PC-9 (cell line): Measurements from ENCODE around the gene ATAD2B. TPM values are rescaled to one million over a fixed set of nuclear protein-coding genes. Genes with fewer than 3 reads are reported as not detected.

Experiments
- BruUV-seq: library from RNA; stranded (reverse); fragments of 400-500 nt; replicated peaks from 2 replicates; lab custom pipeline; 2021; lab: Mats Ljungman, UMichigan
- CTCF ChIA-PET: fragments of 300-600 bp; sonication (Branson Sonifier 250); formaldehyde crosslinking; loops from one replicate; lab custom pipeline; 2022; ENCODE audit warnings: antibody characterized with exemption; lab: Charles Lee
- POLR2A ChIA-PET: fragments of 300-600 bp; sonication (Branson Sonifier 250); formaldehyde crosslinking; loops from one replicate; lab custom pipeline; 2022; ENCODE audit warnings: antibody characterized with exemption; ENCODE audit not compliant: unreplicated experiment; lab: Charles Lee
- DNase-seq, 2 experiments: peaks; one replicate each; pipeline versions ENCODE4 v3.0.0 to v3.0.0-alpha.2; 2015 to 2022; ENCODE audit warnings: mixed read lengths in 1 of 2
- H2AFZ ChIP-seq: fragments of 200-600 bp; sonication (generic); 2 replicates; pipeline ENCODE4 v1.8.1; 2017; ENCODE audit warnings: antibody characterized with exemption
- H3F3A ChIP-seq: fragments of 200-600 bp; sonication (generic); 2 replicates; pipeline ENCODE4 v1.8.1; 2017; ENCODE audit warnings: antibody characterized with exemption, mild to moderate bottlenecking, low read depth; ENCODE audit not compliant: insufficient read depth
- H3K27ac ChIP-seq: fragments of 200-600 bp; sonication (generic); 2 replicates; pipeline ENCODE4 v1.6.1; 2016; ENCODE audit warnings: mixed run types
- H3K27me3 ChIP-seq: fragments of 200-600 bp; sonication (generic); 2 replicates; pipeline ENCODE4 v1.6.1; 2016; ENCODE audit warnings: low read depth, mixed run types; ENCODE audit not compliant: insufficient read depth
- H3K36me3 ChIP-seq: fragments of 200-600 bp; sonication (generic); 2 replicates; pipeline ENCODE4 v1.6.1; 2016; ENCODE audit warnings: low read depth, mixed run types
- H3K4me1 ChIP-seq: fragments of 200-600 bp; sonication (generic); replicated peaks from 2 replicates; pipeline ENCODE4 v1.6.1; 2016; ENCODE audit warnings: mixed run types; ENCODE audit not compliant: insufficient read depth
- H3K4me2 ChIP-seq: fragments of 200-600 bp; sonication (generic); 2 replicates; pipeline ENCODE4 v1.6.1; 2017; ENCODE audit warnings: mixed run types
- H3K4me3 ChIP-seq: fragments of 200-600 bp; sonication (generic); 2 replicates; pipeline ENCODE4 v1.6.1; 2016; ENCODE audit warnings: mixed run types
- H3K79me2 ChIP-seq: fragments of 200-600 bp; sonication (generic); 2 replicates; pipeline ENCODE4 v1.6.1; 2017; ENCODE audit warnings: low read depth, mixed run types
- H3K9me2 ChIP-seq: fragments of 200-600 bp; sonication (generic); 2 replicates; pipeline ENCODE4 v1.8.1; 2017; ENCODE audit warnings: mild to moderate bottlenecking; ENCODE audit not compliant: insufficient read depth
- H3K9me3 ChIP-seq: fragments of 200-600 bp; sonication (generic); 2 replicates; pipeline ENCODE4 v1.8.1; 2016; ENCODE audit warnings: low read depth; ENCODE audit not compliant: insufficient read depth
- H4K20me1 ChIP-seq: fragments of 200-600 bp; sonication (generic); 2 replicates; pipeline ENCODE4 v1.8.1; 2017; ENCODE audit not compliant: insufficient read depth
- CTCF ChIP-seq: fragments of 200-600 bp; sonication (generic); conservative IDR thresholded peaks from 2 replicates; pipeline ENCODE4 v1.6.1; 2017; ENCODE audit warnings: mixed run types, antibody characterized with exemption, mild to moderate bottlenecking, moderate library complexity
- EZH2 ChIP-seq: fragments of 200-600 bp; sonication (generic); IDR thresholded peaks from 2 replicates; pipeline ENCODE4 v1.8.0; 2017; ENCODE audit warnings: antibody characterized with exemption, low read depth
- intact Hi-C: fragments of 100-400 bp; cut with micrococcal nuclease; formaldehyde crosslinking; loops from one replicate; pipeline ENCODE4 v1.10.0; 2022; ENCODE audit not compliant: unreplicated experiment
- total RNA-seq: library from RNA; stranded (reverse); gene quantifications from 2 replicates; pipeline ENCODE4 v1.2.3, GENCODE V29; 2021

ATAD2B gene
- total RNA-seq, 1 experiment from 2014 or later = 12.6 TPM

- POLR2A ChIA-PET = no interaction called here
These were observed 154.9 kb downstream of the ATAD2B start for GRCh38 chr2:23772056-23772455.

GRCh38 chr2:23769364-23769763, 157.6 kb downstream of the ATAD2B start:
- Histone ChIP-seq H3K4me3 (no peak overlapping the region), H3K9me3 (peaks cover 2% of the 10 kb centered on the region; the same call in 1 of the 2 replicates), H3K4me2 (no peak overlapping the region), H3K9me2 (no peaks in the 10 kb centered on the region), H3K27me3 (no peaks in the 10 kb centered on the region), H4K20me1 (no peaks in the 10 kb centered on the region), H3K36me3 (0 out of 2 replicates have a peak, but pooled peaks cover 10% of the 10 kb centered on the region), H3K79me2 (no peaks in the 10 kb centered on the region), H3K4me1 (no peaks in the 10 kb centered on the region), H2AFZ (no peak overlapping the region), H3K27ac (no peak overlapping the region), H3F3A (no peaks in the 10 kb centered on the region)
- BruUV-seq = no TSS peak
- DNase-seq = no peak
- TF ChIP-seq CTCF = no peak
- no peak for TF ChIP-seq EZH2
- CTCF ChIA-PET = no interaction called here
- POLR2A ChIA-PET = no interaction called here
- intact Hi-C loops = no loop called here

More at GRCh38 chr2:23772056-23772455, 154.9 kb downstream of the ATAD2B start:
- no peaks in the 10 kb centered on the region for H3K4me1 ChIP-seq
- intact Hi-C loops = no loop called here
- no peak overlapping the region for H3K4me2 ChIP-seq
- H2AFZ ChIP-seq = no peak overlapping the region
- no peaks in the 10 kb centered on the region for H3F3A ChIP-seq
- no peaks in the 10 kb centered on the region for H4K20me1 ChIP-seq
- DNase-seq = no peak
- H3K27ac ChIP-seq = no peak overlapping the region
- H3K36me3 ChIP-seq = 0 out of 2 replicates have a peak, but pooled peaks cover 10% of the 10 kb centered on the region
- H3K4me3 ChIP-seq = no peak overlapping the region
- no peaks in the 10 kb centered on the region for H3K9me2 ChIP-seq
- TF ChIP-seq CTCF = no peak
- TF ChIP-seq EZH2 = no peak
- no TSS peak for BruUV-seq
- CTCF ChIA-PET = no interaction called here
- H3K79me2 ChIP-seq = no peaks in the 10 kb centered on the region
- no peaks in the 10 kb centered on the region for H3K27me3 ChIP-seq
- peaks cover 2% of the 10 kb centered on the region; the same call in 1 of the 2 replicates for H3K9me3 ChIP-seq

- no peaks in the 10 kb centered on the region for H3F3A ChIP-seq
- no peak overlapping the region for H3K27ac ChIP-seq
- DNase-seq = no peak
- 0 out of 2 replicates have a peak, but pooled peaks cover 10% of the 10 kb centered on the region for H3K36me3 ChIP-seq
- H3K4me1 ChIP-seq = no peaks in the 10 kb centered on the region
- H3K4me2 ChIP-seq = no peak overlapping the region
- CTCF ChIA-PET = no interaction called here
- no peaks in the 10 kb centered on the region for H3K27me3 ChIP-seq
- H2AFZ ChIP-seq = no peak overlapping the region
- intact Hi-C loops = no loop called here
- no peaks in the 10 kb centered on the region for H3K9me2 ChIP-seq
- H3K9me3 ChIP-seq = peaks cover 2% of the 10 kb centered on the region; the same call in 1 of the 2 replicates
- no peaks in the 10 kb centered on the region for H3K79me2 ChIP-seq
- H3K4me3 ChIP-seq = no peak overlapping the region
- H4K20me1 ChIP-seq = no peaks in the 10 kb centered on the region
- BruUV-seq = no TSS peak
- POLR2A ChIA-PET = no interaction called here
- no peak for TF ChIP-seq CTCF
- no peak for TF ChIP-seq EZH2
These were observed 158.9 kb downstream of the ATAD2B start for GRCh38 chr2:23767876-23768621.
